Erythroblast (primary cell): ENCODE results near the gene SPATA6L.

Experiments
- GATA1 ChIP-seq: IDR thresholded peaks from 2 replicates; pipeline ENCODE4 v1.6.1; 2011; ENCODE audit warnings: low read depth, mild to moderate bottlenecking, control low read depth, low read length, moderate library complexity
- POLR2A ChIP-seq: IDR thresholded peaks from 2 replicates; pipeline ENCODE4 v1.6.1; 2011; ENCODE audit warnings: mild to moderate bottlenecking, low read length

GRCh38 chr9:4666042-4666699 lies at the start of gene SPATA6L:
- TF ChIP-seq POLR2A: peak; percentile 35
- no peak for TF ChIP-seq GATA1
